H1 (cell line): Measurements from ENCODE around the gene SLC6A18. TPM values are rescaled to one million over a fixed set of nuclear protein-coding genes. Genes with fewer than 3 reads are reported as not detected.

Experiments used
- CTCF ChIA-PET: fragments of 300-600 bp; sonication (Branson Sonifier 250); formaldehyde crosslinking; loops from one replicate; lab custom pipeline; 2021; ENCODE audit not compliant: partially characterized antibody; lab: Charles Lee
- POLR2A ChIA-PET: fragments of 300-600 bp; sonication (Branson Sonifier 250); formaldehyde crosslinking; loops from one replicate; lab custom pipeline; 2021; ENCODE audit warnings: inconsistent platforms; ENCODE audit not compliant: partially characterized antibody; lab: Charles Lee
- DNase-seq, 2 experiments: peaks; one replicate each; pipeline versions ENCODE4 v3.0.0 to v3.0.0-alpha.2; 2010 to 2022; ENCODE audit warnings: low spot score in 2 of 2, low read depth in 1 of 2, mixed read lengths in 1 of 2
- FAIRE-seq: peaks from 2 replicates; lab custom pipeline; 2011; peaks lifted over from hg19 to GRCh38; lab: Jason Lieb, UNC
- H2AFZ ChIP-seq: 2 replicates; pipeline ENCODE4 v1.8.1; 2012; ENCODE audit warnings: low read length, inconsistent platforms
- H2AK5ac ChIP-seq: 2 replicates; pipeline ENCODE4 v1.6.1; 2013; ENCODE audit warnings: low read depth, low read length
- H2BK120ac ChIP-seq: replicated peaks from 2 replicates; pipeline ENCODE3; 2013; ENCODE audit warnings: low read depth, low read length, inconsistent platforms
- H2BK12ac ChIP-seq: 2 replicates; pipeline ENCODE4 v1.6.1; 2013; ENCODE audit warnings: low read depth, low read length
- H2BK15ac ChIP-seq: 2 replicates; pipeline ENCODE4 v1.6.1; 2013; ENCODE audit warnings: low read length
- H2BK20ac ChIP-seq: 2 replicates; pipeline ENCODE4 v1.6.1; 2013; ENCODE audit warnings: low read length
- H2BK5ac ChIP-seq: 2 replicates; pipeline ENCODE4 v1.6.1; 2013; ENCODE audit warnings: low read depth, low read length
- H3K14ac ChIP-seq: 2 replicates; pipeline ENCODE4 v1.6.1; 2013; ENCODE audit warnings: inconsistent platforms; ENCODE audit not compliant: insufficient read length
- H3K18ac ChIP-seq: 2 replicates; pipeline ENCODE4 v1.6.1; 2013; ENCODE audit warnings: low read length; ENCODE audit errors: extremely low read depth
- H3K23ac ChIP-seq: 2 replicates; pipeline ENCODE4 v1.6.1; 2013; ENCODE audit warnings: inconsistent platforms; ENCODE audit not compliant: insufficient read length
- H3K23me2 ChIP-seq: 2 replicates; pipeline ENCODE4 v1.6.1; 2013; ENCODE audit warnings: low read depth, low read length
- H3K27ac ChIP-seq: 2 replicates; pipeline ENCODE4 v1.6.1; 2011; ENCODE audit warnings: low read depth, low read length, inconsistent platforms
- H3K27me3 ChIP-seq, 4 experiments: replicated peaks in 1 of 4; 1 replicate in 1 of 4; 2 replicates in 3 of 4; pipeline versions ENCODE4 v1.6.1 to v1.8.1; 2011 to 2013; ENCODE audit warnings: low read length in 3 of 4, mild to moderate bottlenecking in 3 of 4, inconsistent platforms in 2 of 4, mixed read lengths in 2 of 4, moderate library complexity in 1 of 4; ENCODE audit not compliant: control insufficient read depth in 3 of 4, insufficient read depth in 3 of 4; ENCODE audit errors: extremely low read depth in 1 of 4
- H3K36me3 ChIP-seq, 4 experiments: 2 replicates each; pipeline versions ENCODE4 v1.6.1 to v1.8.1; 2011 to 2013; ENCODE audit warnings: mild to moderate bottlenecking in 4 of 4, low read length in 3 of 4, moderate library complexity in 2 of 4, control low read depth in 1 of 4, inconsistent platforms in 1 of 4; ENCODE audit not compliant: insufficient read depth in 4 of 4, control insufficient read depth in 2 of 4
- H3K4ac ChIP-seq: replicated peaks from 2 replicates; pipeline ENCODE3; 2013; ENCODE audit warnings: low read length, low read depth, mixed read lengths, inconsistent platforms; ENCODE audit not compliant: insufficient read length
- H3K4me1 ChIP-seq, 4 experiments: replicated peaks in 1 of 4; 1 replicate in 1 of 4; 2 replicates in 3 of 4; pipeline versions ENCODE4 v1.6.1 to v1.8.1; 2011 to 2013; ENCODE audit warnings: low read length in 3 of 4, inconsistent platforms in 2 of 4, mixed read lengths in 1 of 4; ENCODE audit not compliant: insufficient read depth in 4 of 4, control insufficient read depth in 3 of 4
- H3K4me2 ChIP-seq, 2 experiments: 2 replicates each; pipeline versions ENCODE4 v1.6.1 to v1.8.1; 2011 to 2013; ENCODE audit warnings: low read depth in 2 of 2, low read length in 2 of 2, control low read depth in 1 of 2, inconsistent platforms in 1 of 2, mild to moderate bottlenecking in 1 of 2; ENCODE audit not compliant: insufficient read depth in 1 of 2
- H3K4me3 ChIP-seq, 4 experiments: fragments of 200-600, 300-600 bp in 1 of 4; sonication (generic), shearing (Covaris generic), sonication (Bioruptor Twin) in 1 of 4; 2 replicates each; pipeline versions ENCODE4 v1.5.1 to v1.8.1; 2011 to 2016; ENCODE audit warnings: low read length in 4 of 4, low read depth in 3 of 4, control low read depth in 2 of 4, inconsistent platforms in 2 of 4, mild to moderate bottlenecking in 2 of 4, mixed read lengths in 1 of 4, moderate library complexity in 1 of 4; ENCODE audit not compliant: insufficient read depth in 2 of 4; ENCODE audit errors: extremely low read depth in 1 of 4
- H3K56ac ChIP-seq: replicated peaks from 2 replicates; pipeline ENCODE3; 2013; ENCODE audit warnings: low read depth, mild to moderate bottlenecking, mixed read lengths, low read length, inconsistent platforms; ENCODE audit not compliant: insufficient read length
- H3K79me1 ChIP-seq: 2 replicates; pipeline ENCODE4 v1.6.1; 2013; ENCODE audit warnings: low read depth, low read length, control low read depth
- H3K79me2 ChIP-seq, 2 experiments: 2 replicates each; pipeline versions ENCODE4 v1.6.1 to v1.8.1; 2012 to 2013; ENCODE audit warnings: low read length in 2 of 2, mild to moderate bottlenecking in 2 of 2, inconsistent platforms in 1 of 2; ENCODE audit not compliant: insufficient read depth in 2 of 2, control insufficient read depth in 1 of 2
- H3K9ac ChIP-seq, 4 experiments: replicated peaks in 1 of 4; 1 replicate in 1 of 4; 2 replicates in 3 of 4; pipeline versions ENCODE4 v1.6.1 to v1.8.1; 2011 to 2013; ENCODE audit warnings: low read depth in 3 of 4, low read length in 3 of 4, control low read depth in 2 of 4, mild to moderate bottlenecking in 2 of 4, moderate library complexity in 2 of 4, inconsistent platforms in 1 of 4; ENCODE audit errors: extremely low read depth in 1 of 4
- H3K9me3 ChIP-seq, 2 experiments: 2 replicates each; pipeline versions ENCODE4 v1.6.1 to v1.8.1; 2012 to 2013; ENCODE audit warnings: mild to moderate bottlenecking in 2 of 2, moderate library complexity in 2 of 2, control low read depth in 1 of 2, inconsistent platforms in 1 of 2, low read depth in 1 of 2, low read length in 1 of 2, mixed read lengths in 1 of 2; ENCODE audit not compliant: insufficient read depth in 2 of 2
- H4K20me1 ChIP-seq, 2 experiments: replicated peaks in 1 of 2; 2 replicates each; pipeline versions ENCODE3 to v1.8.1; 2011 to 2013; ENCODE audit warnings: inconsistent platforms in 2 of 2, low read length in 2 of 2, mild to moderate bottlenecking in 1 of 2; ENCODE audit not compliant: insufficient read depth in 2 of 2, control insufficient read depth in 1 of 2
- H4K5ac ChIP-seq: 2 replicates; pipeline ENCODE4 v1.6.1; 2013; ENCODE audit warnings: low read length, low read depth, mixed read lengths, inconsistent platforms; ENCODE audit not compliant: insufficient read length
- H4K8ac ChIP-seq: 2 replicates; pipeline ENCODE4 v1.8.0; 2013; ENCODE audit warnings: mild to moderate bottlenecking, moderate library complexity, low read length, inconsistent platforms; ENCODE audit not compliant: insufficient read depth; ENCODE audit errors: extremely low read depth
- H4K91ac ChIP-seq: replicated peaks from 2 replicates; pipeline ENCODE3; 2013; ENCODE audit warnings: low read length, mixed read lengths, inconsistent platforms; ENCODE audit not compliant: insufficient read length
- SAP30 ChIP-seq: fragments of 300-600 bp; sonication (generic); IDR thresholded peaks from 2 replicates; pipeline ENCODE4 v1.7.1; 2012; ENCODE audit warnings: low read length, moderate library complexity, mild to moderate bottlenecking, inconsistent platforms; ENCODE audit not compliant: insufficient read depth, insufficient replicate concordance
- WGBS, 2 experiments: shearing (Covaris generic) in 1 of 2; methylation state at CpG; one replicate each; pipeline versions ENCODE4 v1.1.6 to v1.1.7; 2013 to 2015; ENCODE audit warnings: low lambda C conversion rate in 2 of 2, mixed read lengths in 2 of 2, inconsistent platforms in 1 of 2, low coverage in 1 of 2, missing lambda C conversion rate in 1 of 2; ENCODE audit not compliant: insufficient replicate concordance in 2 of 2, insufficient coverage in 1 of 2, insufficient read length in 1 of 2; ENCODE audit errors: extremely low coverage in 1 of 2, missing lambda C conversion rate in 1 of 2; 5-methylcytosine and 5-hydroxymethylcytosine counted together
- polyA plus RNA-seq, 7 experiments: library from polyadenylated mRNA; depleted of rRNA in 3 of 7; stranded (reverse) in 5 of 7; unstranded in 2 of 7; fragments of >200 nt in 5 of 7; fragments of 200-250 nt in 2 of 7; gene quantifications; 1 replicate in 5 of 7; 2 replicates in 1 of 7; 4 replicates in 1 of 7; pipeline versions ENCODE4 v1.2.1 to v1.2.3, GENCODE V29; 2011 to 2013; ENCODE audit warnings: missing spikeins in 2 of 7, mixed read lengths in 2 of 7
- total RNA-seq: library from RNA; stranded (reverse); fragmentation: NEBNext Ultra II Directional; extraction: Animal tissue kit (Norgen Biotek cat#: 25700); gene quantifications from 2 replicates; pipeline ENCODE4 v1.2.1, GENCODE V29; 2021

SLC6A18 gene
- total and polyA plus RNA-seq, 2 of the 8 experiments (the other 6 are each of a cell fraction or from before 2014, with no cell fraction given), result not detected

GRCh38 chr5:1257363-1257762 is 32.2 kb downstream of the SLC6A18 start:
- H3K9me3 ChIP-seq, result peaks cover 14 to 22% of the 10 kb centered on the region in 2 experiments
- no peak overlapping the region for H3K9ac ChIP-seq
- no peak for FAIRE-seq
- no peak overlapping the region for H2AK5ac ChIP-seq
- H4K20me1 ChIP-seq, result peaks cover 0 to 11% of the 10 kb centered on the region in 2 experiments
- H2BK15ac ChIP-seq, result no peak overlapping the region
- H3K18ac ChIP-seq, result no peak overlapping the region
- no peaks in the 10 kb centered on the region for H3K23me2 ChIP-seq
- H4K8ac ChIP-seq, result no peak overlapping the region
- no peak overlapping the region for H3K14ac ChIP-seq
- ChIA-PET POLR2A (no interaction called here), CTCF (interaction anchor here (0.7 to 1.2 kb wide), 3 partner anchors 26 to 151 kb away, joined by 3 to 4 read pairs (median 3); no protein-coding TSS in a partner anchor)
- H3K23ac ChIP-seq, result no peak overlapping the region
- no peak overlapping the region for H4K5ac ChIP-seq
- no peak overlapping the region for H4K91ac ChIP-seq
- H2BK12ac ChIP-seq, result no peak overlapping the region
- no peak overlapping the region for H2BK20ac ChIP-seq
- H3K27ac ChIP-seq, result no peak overlapping the region
- H3K27me3 ChIP-seq, result no peaks in the 10 kb centered on the region
- H2BK5ac ChIP-seq, result no peak overlapping the region
- H3K36me3 ChIP-seq, result peaks cover 0 to 16% (median 4%) of the 10 kb centered on the region in 4 experiments; a peak in 6 of 8 replicates
- no peaks in the 10 kb centered on the region; a peak in 1 of 7 replicates for H3K4me1 ChIP-seq
- H3K56ac ChIP-seq, result no peak overlapping the region
- no peak overlapping the region for H2AFZ ChIP-seq
- 97% methylated on average over 17 of the region's 17 CpGs; no CpG with 5 or more reads in 1 of the 2 experiments for WGBS, 2 experiments
- no peaks in the 10 kb centered on the region for H3K79me2 ChIP-seq
- H3K4me2 ChIP-seq, result no peak overlapping the region
- no peak overlapping the region for H2BK120ac ChIP-seq
- DNase-seq, result no peak
- H3K4me3 ChIP-seq, result no peak overlapping the region
- no peaks in the 10 kb centered on the region for H3K79me1 ChIP-seq
- no peak overlapping the region for H3K4ac ChIP-seq
- no peak for TF ChIP-seq SAP30
